ENCODE measurements around the gene PAPOLB. TPM values are rescaled to one million over a fixed set of nuclear protein-coding genes. Genes with fewer than 3 reads are reported as not detected.

Gene PAPOLB
- total RNA-seq, 1 donor from 2014 or later: 0.08 TPM

DNA sequence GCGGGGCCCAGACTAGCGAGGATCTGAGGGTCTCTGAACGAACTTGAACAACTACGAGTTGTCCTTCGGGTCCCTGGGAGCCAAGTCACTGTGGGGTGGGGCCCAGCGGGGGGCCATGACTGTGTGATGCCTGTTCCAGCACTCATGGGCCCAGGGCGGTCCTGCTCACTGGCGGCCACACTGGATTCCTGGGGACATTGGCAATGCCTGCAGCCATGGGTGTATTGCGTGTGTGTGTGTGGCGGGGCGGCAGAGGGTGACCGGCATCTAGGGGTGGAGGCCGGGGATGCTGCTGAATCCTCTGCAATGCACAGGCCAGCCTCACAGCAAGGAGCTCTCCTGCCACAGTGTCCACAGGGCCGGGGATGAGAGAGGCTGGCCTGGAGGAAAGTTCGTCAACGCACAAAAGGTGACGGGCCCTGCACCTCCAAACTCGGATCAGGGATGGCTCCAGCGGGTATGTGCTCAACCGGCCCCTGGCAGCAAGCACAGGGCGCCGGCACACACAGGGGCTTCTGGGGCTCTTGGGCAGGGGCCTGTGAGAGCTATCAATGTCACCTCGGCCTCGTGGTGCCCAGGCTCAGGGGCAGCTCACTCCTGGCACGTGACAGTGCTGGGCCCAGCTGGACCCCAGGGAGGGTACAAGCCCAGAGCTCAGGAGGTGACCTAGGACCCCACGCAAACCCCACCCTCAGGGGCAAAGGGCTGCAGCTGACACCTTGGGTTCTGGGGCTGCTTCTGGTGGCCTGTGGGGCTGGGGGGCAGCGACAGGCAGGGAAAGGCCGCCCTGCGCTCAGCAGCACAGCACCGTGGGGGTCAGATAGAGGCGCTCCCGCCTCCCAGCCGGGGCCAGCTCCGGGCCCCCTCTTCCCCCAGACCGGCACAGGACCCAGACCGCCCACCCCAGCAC lies 27.9 kb downstream of the PAPOLB start:
- intact Hi-C loops (cut with DNase I): no loop called here
- ATAC-seq (no peak), DNase-seq (ENCODE audit: missing footprints) (no peak)

DNA sequence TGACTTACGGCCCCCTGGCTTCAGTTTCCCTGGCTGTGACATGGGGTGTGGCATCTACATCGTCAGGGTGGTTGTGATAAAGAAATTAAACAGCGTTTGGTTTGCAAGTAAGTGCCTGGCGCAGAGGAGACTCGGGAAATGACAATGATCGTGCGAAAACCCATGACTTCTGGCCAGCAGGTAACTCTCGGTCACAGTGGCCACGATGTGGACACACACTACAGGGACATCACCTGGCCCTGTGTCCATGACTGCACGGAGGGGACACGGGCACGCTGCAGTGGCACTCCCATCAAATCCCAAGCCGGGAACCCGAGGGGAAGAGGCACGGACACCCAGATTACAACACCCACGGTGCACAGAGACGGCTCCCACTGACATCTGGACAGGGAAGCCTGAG lies 28.7 kb downstream of the PAPOLB start:
- DNase-seq (ENCODE audit: missing footprints) (no peak), ATAC-seq (no peak)
- intact Hi-C loops (cut with DNase I): no loop called here

- ATAC-seq (no peak), DNase-seq (ENCODE audit: missing footprints) (no peak)
- intact Hi-C loops (cut with DNase I): no loop called here
Observed at GRCh38 chr7:4832711-4833110, 29.1 kb downstream of the PAPOLB start.

DNA sequence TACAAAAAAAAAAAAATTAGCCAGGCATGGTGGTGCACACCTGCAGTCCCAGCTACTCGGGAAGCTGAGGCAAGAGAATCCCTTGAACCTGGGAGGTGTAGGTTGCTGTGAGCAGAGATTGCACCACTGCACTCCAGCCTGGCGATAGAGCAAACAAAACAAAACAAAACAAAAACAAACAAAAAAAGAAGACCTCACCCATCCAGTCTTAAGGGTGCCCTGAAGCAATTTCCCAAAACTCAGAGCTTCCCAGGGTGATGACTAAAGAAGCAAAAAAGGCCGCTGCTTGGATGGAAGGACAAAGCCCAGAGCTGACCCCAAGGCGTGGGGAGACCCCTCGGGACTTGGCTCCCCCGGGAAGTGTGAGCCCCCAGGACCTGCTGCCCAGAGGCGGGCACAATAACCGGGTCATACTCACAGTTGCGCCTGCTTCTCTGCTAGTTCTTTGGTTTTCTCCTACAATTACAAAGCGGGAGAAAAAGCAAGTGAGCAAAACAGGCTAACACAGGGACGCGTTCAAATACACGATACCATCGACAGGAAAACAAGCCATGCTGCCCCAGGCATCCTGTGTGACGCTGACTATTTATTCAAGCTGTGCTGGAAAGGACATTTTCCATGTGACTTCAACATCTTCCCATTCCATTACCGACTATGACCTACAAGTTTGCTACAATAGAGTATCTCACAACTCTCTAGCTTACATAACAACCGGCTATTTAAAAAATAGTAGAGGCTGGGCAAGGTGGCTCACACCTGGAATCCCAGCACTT lies 29.9 kb downstream of the PAPOLB start:
- intact Hi-C loops (cut with DNase I): no loop called here
- no peak for DNase-seq (ENCODE audit: missing footprints)
- no peak for ATAC-seq

GRCh38 chr7:4830176-4830575 lies 31.7 kb downstream of the PAPOLB start:
- DNase-seq (ENCODE audit: missing footprints) (no peak), ATAC-seq (peak; percentile 87)
- intact Hi-C loops (cut with DNase I): no loop called here

- intact Hi-C loops (cut with DNase I): no loop called here
- ATAC-seq: peak; percentile 21
- no peak for DNase-seq (ENCODE audit: missing footprints)
Observed at GRCh38 chr7:4828720-4829383, 33.0 kb downstream of the PAPOLB start.

DNA sequence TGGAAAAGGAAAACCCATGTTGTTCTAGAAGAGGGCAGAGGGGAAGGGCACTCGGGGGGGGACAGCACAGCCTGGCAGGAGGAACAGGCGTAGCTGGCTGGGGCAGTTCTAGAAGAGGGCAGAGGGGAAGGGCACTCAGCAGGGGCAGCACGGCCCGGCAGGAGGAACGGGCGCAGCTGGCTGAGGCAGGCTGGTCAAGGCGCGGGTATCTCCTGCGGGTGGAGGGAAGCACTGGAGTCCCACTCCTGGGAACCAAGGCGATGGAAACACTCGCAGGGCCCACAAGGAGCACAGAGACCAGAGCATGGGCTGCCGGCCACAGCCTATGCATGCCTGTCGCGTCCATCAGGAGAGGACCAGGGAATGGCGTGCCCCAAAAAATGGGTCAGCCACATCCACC lies 36.7 kb downstream of the PAPOLB start:
- ATAC-seq: no peak
- DNase-seq (ENCODE audit: missing footprints): no peak
- intact Hi-C loops (cut with DNase I): no loop called here

DNA sequence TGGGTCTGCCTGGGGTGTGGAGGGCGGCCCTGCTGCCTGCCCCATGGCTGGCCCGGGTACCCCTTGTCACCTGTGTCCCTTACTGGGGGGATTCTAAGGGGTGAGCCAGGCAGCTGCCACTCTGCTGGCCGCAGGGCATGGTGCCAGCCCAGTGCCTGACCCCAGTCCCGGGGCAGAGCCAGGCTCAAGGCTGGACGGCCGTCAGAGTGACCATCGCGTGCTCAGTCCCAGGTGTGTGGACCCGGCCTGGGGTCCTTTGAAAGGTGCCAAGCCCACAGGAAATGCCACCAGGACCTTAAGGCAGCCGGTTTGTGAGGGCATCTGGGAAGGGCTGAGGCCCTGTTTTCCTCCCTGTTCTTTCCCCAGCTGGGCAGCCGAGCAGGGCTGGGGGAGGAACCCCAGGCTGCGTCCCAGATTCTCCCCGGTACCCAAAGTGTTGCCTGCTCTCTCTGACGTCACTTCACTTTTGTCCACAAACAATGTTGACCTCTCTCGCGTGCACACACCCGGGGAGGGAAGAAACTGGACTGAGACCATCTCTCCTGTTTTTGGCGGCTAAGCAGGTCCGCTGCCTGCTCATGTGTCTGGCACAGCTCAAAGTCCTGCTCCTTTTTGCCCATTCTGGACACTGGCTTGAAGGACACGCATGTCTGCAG lies 37.6 kb downstream of the PAPOLB start:
- DNase-seq (ENCODE audit: missing footprints) (no peak), ATAC-seq (no peak)
- intact Hi-C loops (cut with DNase I): no loop called here

DNA sequence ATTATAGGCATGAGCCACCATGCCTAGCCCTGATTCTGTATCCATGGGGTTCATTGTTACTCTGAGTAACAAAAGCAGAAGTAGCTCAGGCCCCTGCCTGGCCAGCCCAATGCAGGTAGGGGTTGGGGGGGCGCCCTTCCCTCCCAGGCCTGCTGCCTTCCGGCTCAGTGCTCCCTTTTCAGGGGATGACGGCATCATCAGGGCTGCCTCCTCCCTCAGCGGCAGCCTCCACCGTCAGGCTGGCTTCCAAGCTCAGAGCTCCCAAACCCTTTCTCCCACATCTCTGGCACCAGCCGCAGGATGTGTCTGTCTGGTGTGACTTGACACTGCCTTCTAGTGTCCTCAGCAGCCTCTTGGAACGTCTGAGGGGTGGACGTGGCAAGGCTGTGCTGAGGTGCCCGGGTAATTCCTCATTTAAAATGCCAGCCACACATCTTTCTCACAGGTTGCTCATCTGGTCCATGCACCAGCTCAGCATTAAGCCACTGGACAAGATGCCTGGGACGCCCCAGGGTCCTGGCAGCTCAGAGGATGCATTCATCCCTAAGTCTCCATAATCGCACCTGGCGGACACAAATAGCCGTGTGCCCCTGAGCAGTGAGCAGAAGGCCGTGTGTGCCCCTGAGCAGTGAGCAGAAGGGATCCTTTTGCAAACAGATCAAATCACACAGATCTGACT lies 38.2 kb downstream of the PAPOLB start:
- intact Hi-C loops (cut with DNase I): no loop called here
- ATAC-seq (no peak), DNase-seq (ENCODE audit: missing footprints) (no peak)

DNA sequence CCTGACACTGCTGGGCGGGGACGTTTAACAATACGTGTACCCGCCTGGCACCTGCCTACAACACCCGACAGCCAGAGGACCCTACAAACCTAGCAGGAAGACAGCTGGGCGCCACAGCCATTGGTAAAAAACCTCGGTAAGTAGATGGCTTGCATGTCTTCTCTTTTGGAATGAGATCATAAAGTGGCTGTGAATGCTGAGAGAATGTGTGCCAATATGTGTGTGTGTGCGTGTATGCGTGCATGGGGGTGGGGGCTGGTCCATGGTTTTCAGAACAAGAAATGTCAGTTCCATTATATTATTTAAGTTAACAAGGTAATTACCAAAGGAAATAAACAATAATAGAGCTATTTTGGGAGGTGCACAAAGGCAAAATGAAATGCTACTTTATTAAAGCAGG lies 39.2 kb downstream of the PAPOLB start:
- intact Hi-C loops (cut with DNase I): no loop called here
- ATAC-seq (no peak), DNase-seq (ENCODE audit: missing footprints) (no peak)

- DNase-seq (ENCODE audit: missing footprints): no peak
- ATAC-seq: no peak
- intact Hi-C loops (cut with DNase I): no loop called here
Observed at GRCh38 chr7:4820967-4821471, 40.8 kb downstream of the PAPOLB start.

GRCh38 chr7:4820405-4820966 lies 41.3 kb downstream of the PAPOLB start:
- no peak for DNase-seq (ENCODE audit: missing footprints)
- intact Hi-C loops (cut with DNase I): no loop called here
- ATAC-seq: peak; percentile 48

DNA sequence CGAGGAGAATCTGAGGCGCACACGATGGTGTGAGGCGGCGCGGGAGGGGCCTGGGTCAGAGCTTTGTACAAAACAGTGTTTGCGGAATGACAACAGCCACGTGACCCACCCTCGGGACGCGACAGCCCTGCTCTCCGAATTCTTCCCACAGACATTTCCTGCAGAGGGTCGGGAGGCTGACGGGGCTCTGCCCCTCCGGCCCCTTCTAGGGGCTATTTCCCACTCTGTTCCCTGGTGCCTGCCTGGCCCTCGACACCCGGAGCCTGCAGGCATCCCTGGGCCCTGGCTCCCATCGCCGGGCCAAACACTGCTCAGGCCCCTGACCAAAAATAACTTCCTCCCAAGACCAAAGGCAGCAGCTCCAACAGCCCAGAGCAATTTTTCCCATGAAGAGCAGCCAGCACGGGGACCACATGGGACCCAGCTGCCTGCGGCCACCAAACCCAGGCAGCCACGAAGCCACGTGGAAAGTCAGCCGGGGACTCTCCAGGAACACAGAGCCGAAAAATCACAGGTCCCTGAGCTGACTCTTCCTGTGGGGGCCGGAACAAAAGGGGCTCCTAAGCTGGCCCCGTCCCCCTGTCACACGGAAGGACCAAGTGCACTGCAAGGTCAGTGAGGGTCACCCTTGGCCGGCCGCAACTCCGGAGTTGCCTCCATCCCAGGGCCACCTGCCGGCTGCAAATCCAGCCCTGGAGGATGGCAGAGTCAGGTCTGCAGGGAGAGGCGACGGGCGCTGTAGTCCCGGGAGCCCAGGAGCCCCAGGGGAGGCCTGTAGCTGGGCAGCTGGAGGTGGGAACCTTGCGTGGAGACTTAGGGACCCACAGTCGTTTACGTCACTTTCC lies 42.0 kb downstream of the PAPOLB start:
- intact Hi-C loops (cut with DNase I): no loop called here
- no peak for DNase-seq (ENCODE audit: missing footprints)
- ATAC-seq: peak; percentile 58

DNA sequence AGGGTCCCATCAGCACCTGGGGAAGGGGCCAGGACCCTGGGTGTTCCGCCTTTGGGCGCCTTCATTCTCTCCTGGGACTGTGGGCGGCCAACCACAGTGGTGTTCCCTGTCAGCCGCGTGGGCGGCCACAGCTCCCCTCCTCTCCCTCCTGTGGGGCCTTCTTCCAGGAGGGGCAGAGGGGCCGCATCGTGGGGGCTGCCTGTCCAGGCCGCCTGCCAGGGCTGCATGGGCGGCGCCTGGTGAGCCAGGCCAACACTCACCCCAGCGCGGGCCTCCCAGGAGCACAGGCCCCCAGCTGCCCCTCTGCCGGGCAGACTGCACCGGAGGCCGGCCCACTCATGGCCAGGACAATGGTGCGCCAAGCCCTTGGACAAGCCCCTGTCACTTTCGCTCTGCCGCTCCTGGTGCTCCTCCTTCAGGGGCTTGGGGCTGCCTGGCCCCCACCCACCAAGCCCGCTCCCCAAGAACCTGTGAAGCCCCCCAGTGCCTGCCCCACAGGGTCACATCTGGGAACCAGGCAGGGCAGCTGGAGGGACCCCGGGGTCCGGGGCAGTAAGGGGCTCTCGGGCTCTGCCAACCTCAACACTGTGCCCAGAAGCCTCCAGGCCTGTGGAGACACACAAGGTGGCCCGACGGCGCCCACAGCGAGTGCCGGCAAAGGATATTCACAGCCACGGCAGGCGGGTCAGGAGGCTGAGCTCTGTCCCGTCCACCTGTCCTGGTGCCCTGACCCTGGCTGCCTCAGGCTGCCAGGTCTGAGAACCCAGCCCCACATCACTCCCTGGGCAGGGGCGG lies 43.6 kb downstream of the PAPOLB start:
- intact Hi-C loops (cut with DNase I): no loop called here
- ATAC-seq (no peak), DNase-seq (ENCODE audit: missing footprints) (no peak)

DNA sequence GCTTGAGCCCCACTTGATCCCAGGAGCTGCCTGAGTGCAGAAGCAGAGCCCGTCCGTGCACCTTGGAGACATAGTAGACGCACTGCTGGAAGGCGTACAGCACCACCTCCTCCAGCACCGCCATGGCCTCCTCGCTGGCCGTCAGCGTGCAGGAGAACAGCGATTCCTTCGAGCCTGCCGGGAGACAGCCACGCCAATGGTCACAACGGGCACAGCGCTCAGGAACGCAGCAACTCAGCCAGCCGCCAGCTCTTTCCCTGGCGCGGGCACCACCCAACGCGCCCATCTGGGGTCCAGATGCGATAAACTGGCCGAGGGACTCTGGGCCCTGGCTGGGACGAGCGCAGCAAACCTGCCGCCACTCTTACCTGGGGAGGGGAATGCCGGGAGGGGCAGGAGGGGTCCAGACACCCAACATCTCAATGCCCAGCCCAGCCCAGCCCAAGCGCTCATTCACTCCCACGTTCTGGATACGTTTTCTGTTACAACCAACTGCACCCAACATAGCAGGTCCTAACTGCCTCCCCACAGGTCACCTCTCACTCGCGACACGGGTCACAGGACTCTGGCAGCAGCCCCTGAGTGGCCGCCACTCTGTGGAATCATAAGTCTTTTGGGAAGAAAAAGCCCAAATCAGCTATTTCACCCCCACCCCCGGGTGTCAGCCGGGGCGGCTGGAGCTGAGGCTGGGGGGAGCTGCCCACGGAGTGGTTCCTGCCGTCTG lies 44.5 kb downstream of the PAPOLB start:
- no peak for DNase-seq (ENCODE audit: missing footprints)
- no peak for ATAC-seq
- intact Hi-C loops (cut with DNase I): no loop called here

Data from Right ventricle myocardium inferior (tissue), 1 donor.